Stimulated activated CD4-positive, alpha-beta T cell treated with anti-CD3 and anti-CD28 coated beads, Interleukin-2, amount 100 ng/mL, for 48 hours (primary cell): ENCODE data around the gene EEF1E1.
"Not testable (repeated sequence)": the region's sequence is repeated elsewhere in the genome, so short reads cannot be mapped to it uniquely, and the experiment has no call there.

Source experiments
- DNase-seq, 2 donors: peaks; one replicate each; pipeline ENCODE4 v3.0.0-alpha.2; 2020

The EEF1E1 gene

DNA sequence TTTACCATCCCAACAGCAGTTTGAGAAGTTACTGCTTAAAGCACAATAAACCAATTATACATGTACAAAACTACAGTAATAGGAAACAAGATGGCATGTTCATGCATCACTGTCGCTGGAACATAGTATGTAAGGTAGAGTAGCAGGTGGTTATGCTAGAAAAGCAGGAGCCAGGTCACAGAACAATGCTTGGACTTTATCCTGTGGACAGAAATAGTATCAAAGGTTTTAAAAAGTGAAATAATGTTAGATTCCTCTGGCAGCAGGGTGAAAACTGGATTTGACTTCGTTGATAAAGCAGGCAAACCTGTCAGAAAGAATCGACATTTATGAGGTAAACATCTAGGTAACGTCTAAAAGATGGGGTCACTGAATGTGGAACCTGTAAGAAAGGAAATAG is 40.6 kb downstream of the EEF1E1 start:
- no peak for DNase-seq

DNA sequence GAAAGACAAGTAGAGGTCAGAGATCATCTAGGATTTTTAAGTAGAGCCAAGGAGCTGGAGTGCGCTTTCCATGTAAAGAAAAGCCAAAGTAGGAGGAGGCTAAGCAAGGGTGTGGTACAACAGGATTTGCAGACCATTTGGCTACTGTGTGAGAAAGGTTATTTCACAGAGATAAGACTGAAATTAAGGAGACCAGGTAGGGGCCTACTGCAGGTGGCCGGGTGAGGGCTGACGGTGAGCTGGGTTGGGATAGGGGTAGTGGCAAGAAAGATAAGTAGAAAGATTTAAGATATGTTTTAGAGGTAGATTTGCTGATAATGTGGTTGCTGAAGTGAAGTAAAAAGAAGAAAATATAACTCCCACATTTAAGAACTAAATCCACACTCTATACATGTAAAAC is 42.0 kb downstream of the EEF1E1 start:
- no peak for DNase-seq

DNA sequence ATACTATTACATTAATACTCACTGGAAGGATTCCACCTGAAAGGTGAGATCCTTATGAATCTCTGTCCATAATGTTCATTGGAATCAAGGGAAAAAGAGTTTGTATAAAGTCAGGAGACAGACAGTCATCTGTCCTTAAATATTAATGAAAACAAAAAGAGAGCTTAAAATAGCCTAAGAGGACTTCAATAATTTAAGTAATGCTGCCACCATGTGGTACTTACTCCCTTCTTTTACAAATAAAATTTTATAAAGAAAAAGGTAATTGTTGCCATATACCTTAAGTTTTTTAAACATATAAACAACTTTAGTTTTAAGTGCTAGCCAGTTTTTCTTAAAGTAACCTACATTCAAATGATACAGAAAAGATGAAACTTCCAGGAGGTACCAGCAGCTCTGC is 43.2 kb downstream of the EEF1E1 start:
- DNase-seq, result no peak

DNA sequence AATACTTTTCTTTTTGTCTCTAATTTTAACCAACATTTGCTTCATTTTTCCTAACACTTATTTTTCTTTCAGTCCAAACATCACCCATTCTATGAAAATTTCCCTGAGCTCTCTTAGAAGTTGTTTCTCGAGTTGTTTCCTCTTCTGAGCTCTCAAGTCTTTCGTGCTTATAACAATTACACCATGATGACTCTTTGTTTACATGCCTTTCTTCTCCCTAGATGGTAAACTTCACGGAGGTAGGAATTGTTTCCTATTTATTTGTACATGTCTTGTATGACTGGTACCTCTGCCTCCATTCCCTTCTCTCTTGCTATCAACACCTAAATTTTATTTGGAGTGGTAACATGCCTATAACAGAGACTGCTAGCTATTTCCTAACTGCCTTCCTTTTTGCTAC is 44.6 kb downstream of the EEF1E1 start:
- DNase-seq, result no peak

DNA sequence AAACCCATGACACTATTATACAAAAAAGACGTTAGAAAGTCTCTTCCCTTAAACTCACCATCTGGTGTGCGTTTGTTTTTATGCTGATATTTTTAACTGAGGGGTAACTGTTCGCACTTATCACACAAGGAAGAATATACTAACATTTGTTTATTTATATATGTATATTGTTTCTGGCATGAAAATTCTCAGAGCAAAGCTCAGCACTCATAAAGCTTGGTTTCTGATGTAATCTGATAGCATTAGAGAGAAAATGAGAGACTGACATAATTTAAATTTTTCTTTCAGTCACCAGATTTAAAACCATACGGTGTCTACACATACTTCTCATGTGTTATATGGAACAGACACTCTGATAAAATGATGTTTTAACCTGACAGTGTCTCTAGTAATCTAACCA is 45.1 kb downstream of the EEF1E1 start:
- DNase-seq, result no peak

DNA sequence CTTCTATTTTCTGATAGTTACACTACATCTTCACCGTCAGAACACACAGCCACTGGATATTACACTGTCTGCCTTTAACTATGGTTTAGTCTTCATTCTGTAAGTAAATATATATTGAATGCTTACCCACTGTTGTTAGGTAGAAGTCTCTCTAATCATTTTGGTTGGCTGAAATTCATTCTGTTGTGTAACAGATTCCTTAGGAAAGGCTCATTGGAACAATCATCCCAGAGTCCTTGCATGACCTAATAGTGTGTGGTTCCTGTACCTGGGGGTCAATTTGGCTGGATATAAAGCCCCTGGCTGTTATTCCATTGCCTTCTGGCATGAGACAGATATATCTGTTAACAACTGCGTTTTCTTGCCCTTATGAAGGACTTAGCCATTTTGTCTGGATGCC is 48.1 kb downstream of the EEF1E1 start:
- no peak for DNase-seq

DNA sequence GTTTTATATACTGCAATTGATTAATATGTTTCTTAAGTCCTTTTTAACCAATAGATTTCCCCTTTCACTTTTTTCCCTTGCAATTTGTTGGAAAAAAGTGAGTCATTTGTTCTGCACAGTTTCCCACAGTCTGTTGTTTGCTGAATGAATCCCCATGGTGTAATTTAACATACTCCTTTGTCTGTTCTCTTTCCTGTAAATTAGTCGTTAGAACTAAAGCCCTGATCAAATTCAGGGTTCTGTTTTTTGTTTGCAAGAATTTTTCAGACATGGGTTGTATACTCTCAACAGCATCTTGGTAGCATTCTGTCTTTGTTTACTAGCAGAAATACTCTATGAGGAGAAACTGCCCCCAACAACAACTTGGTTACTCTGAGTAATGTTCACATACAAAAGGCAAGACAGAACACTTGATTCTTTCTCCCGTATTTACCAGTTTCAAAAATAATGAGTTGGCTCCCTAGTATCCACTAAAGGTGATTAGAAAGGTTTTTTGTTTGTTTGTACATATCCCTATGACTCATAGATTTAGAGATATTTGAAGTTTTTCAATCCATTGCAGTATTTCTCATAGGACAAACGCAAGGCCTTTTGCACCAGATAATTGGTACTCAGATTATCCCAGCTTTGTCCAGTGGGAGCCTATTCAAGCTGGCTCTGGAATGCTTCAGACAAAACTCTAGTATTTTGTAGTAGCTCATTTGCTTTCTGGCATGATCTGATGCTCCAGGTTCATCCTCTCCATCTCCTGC is 54.6 kb downstream of the EEF1E1 start:
- DNase-seq, result no peak

DNA sequence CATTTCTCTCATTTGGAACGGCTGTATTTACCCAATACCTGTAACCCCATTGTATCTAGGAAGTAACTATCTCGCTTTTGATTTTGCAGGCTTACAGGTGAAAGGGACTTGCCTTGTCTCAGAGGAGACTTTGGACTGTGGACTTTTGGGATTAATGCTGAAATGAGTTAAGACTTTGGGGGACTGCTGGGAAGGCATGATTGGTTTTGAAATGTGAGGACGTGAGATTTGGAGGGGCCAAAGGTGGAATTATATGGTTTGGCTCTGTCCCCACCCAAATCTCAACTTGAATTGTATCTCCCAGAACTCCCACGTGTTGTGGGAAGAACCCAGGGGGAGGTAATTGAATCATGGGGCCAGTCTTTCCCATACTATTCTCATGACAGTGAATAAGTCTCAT is 56.6 kb downstream of the EEF1E1 start:
- not testable (repeated sequence) for DNase-seq

DNA sequence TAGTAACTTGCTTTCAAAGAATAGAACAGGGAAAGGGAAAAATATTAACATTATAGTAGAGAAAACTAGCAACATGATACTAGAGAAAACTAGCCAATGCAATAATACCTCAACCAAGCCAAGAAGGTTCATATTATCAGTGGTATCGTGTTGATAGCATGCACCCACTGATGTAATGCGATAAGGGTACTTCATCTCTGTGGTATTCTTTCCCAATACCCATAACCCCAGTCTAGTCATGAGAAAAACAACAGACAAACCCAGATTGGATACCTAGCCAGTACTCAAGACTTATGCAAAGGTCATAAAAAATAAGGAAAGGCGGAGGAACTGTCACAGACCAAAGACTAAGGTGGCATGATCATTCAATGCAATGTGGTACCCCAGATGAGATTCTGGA is 59.1 kb downstream of the EEF1E1 start:
- DNase-seq, result no peak

DNA sequence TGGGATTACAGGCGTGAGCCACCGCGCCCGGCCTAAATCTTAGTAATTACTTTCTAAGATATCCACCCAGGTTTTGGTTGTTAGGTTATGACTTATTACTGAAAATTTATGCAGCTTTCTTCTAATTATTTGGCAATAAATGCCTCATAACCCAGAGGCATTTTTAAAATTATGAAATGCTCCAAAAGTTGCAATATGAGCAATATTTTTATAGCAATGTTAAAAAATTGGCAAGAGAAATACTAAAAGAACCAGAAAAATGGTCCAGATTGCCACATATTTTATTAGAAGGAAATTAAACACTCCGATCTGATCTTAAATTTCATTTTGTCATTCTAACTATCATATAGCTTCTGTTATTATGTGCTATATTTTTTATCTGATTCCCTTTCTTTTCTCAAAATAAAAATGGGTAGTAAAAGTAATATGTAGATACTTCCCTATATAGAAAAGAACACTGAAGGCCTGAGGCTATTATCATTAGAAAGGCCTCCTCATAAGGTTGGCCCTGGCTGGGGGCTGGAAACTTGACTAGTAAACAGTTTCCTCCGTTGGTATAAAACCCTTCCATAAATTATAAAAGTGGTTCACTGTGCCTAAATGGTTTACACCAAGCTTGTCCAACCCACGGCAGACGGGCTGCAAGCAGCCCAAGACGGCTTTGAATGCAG is 60.3 kb downstream of the EEF1E1 start:
- no peak for DNase-seq

DNA sequence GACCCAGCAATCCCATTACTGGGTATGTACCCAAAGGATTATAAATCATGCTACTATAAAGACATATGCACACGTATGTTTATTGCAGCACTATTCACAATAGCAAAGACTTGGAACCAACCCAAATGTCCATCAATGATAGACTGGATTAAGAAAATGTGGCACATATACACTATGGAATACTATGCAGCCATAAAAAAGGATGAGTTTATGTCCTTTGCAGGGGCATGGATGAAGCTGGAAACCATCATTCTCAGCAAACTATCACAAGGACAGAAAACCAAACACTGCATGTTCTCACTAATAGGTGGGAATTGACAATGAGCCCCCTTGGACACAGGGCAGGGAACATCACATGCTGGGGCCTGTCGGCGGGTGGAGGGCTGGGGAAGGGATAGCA is 68.2 kb downstream of the EEF1E1 start:
- DNase-seq, result not testable (repeated sequence)

DNA sequence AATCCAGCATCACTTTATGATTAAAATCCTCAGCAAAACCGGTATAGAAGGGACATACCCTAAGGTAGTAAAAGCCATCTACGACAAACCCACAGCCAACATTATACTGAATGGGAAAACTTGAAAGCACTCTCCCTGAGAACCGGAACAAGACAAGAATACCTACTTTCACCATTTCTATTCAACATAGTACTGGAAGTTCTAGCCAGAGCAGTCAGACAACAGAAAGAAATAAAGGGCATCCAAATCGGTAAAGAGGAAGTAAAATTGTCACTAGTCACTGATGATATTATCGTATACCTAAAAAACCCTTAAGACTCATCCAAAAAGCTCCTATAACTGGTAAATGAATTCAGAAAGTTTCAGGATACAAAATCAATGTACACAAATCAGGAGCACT is 71.4 kb downstream of the EEF1E1 start:
- no peak for DNase-seq
